ENCODE results near the gene FAM241A. TPM values are rescaled to one million over a fixed set of nuclear protein-coding genes. Genes with fewer than 3 reads are reported as not detected.

The FAM241A gene
- total and polyA plus RNA-seq, 9 of the 15 experiments (the other 6 are each of a cell fraction or from before 2014, with no cell fraction given) = 2.3 to 8.5 (median 5.3) TPM

GRCh38 chr4:112213091-112213490, 67.8 kb downstream of the FAM241A start:
- ChIA-PET POLR2A (no interaction called here), CTCF (ENCODE audit: low intra/inter-chr PET ratio) (interaction anchor here (2.0 kb wide), 1 partner anchor 311 kb away, joined by 9 read pairs; no protein-coding TSS in a partner anchor)
- DNase-seq (ENCODE audit: extremely low read depth in 1 of 4, low spot score in 3 of 4) = peak in 1 of 4 experiments; percentile 25
- no peak overlapping the region for H3K4me2 ChIP-seq (ENCODE audit: insufficient read depth, low read length)
- H2AFZ ChIP-seq (ENCODE audit: low read depth, low read length) = 0 out of 2 replicates have a peak overlapping the region, but pooled peaks have one; percentile 14
- intact Hi-C loops (cut with micrococcal nuclease) = no loop called here
- WGBS (ENCODE audit: insufficient coverage, low coverage, missing lambda C conversion rate) = 25% methylated on average over 2 of the region's 2 CpGs
- no peak overlapping the region for H3K4me3 ChIP-seq
- H3K4me1 ChIP-seq (replicated peaks in 1 of 2; ENCODE audit: control insufficient read depth in 2 of 2, insufficient read depth in 2 of 2, low read length in 2 of 2) = no peaks in the 10 kb centered on the region
- ATAC-seq = peak; percentile 65
- in situ Hi-C loops (cut with MboI) = no loop called here
- H3K9me1 ChIP-seq (ENCODE audit: control insufficient read depth, insufficient read depth, low read length) = no peaks in the 10 kb centered on the region
- no peak overlapping the region; a peak in 1 of 4 replicates for H3K9ac ChIP-seq (ENCODE audit: insufficient read depth in 1 of 2, low read depth in 2 of 2, low read length in 2 of 2)
- no TSS peak for BruUV-seq (replicated peaks)
- no peak for FAIRE-seq
- H3K36me3 ChIP-seq (ENCODE audit: control insufficient read depth, insufficient read depth, low read length) = no peaks in the 10 kb centered on the region
- H3K79me2 ChIP-seq (ENCODE audit: control insufficient read depth, insufficient read depth, low read length) = no peaks in the 10 kb centered on the region
- no peaks in the 10 kb centered on the region for H4K20me1 ChIP-seq (replicated peaks; ENCODE audit: control insufficient read depth, insufficient read depth, low read length)
- H3K27me3 ChIP-seq (ENCODE audit: control insufficient read depth in 2 of 2, insufficient read depth in 2 of 2, low read length in 2 of 2) = no peaks in the 10 kb centered on the region
- no peak overlapping the region for H3K27ac ChIP-seq (ENCODE audit: extremely low read depth, low read depth, low read length)
- no peaks in the 10 kb centered on the region for H3K9me3 ChIP-seq (replicated peaks; ENCODE audit: control insufficient read depth, insufficient read depth, low read depth, low read length)
- TF ChIP-seq ZNF175 (CRISPR knock-in tag; IDR thresholded peaks at IDR 0.05; ENCODE audit: low read depth) (no peak), ZNF609 (CRISPR knock-in tag; IDR thresholded peaks at IDR 0.05; ENCODE audit: borderline replicate concordance) (no peak), TFAM (CRISPR knock-in tag; conservative IDR thresholded peaks at IDR 0.05) (no peak), BCOR (IDR thresholded peaks at IDR 0.05) (no peak), FOXA3 (CRISPR knock-in tag; conservative IDR thresholded peaks at IDR 0.05 in 1 of 2, IDR thresholded peaks at IDR 0.05 in 1 of 2) (no peak), NR2C2 (CRISPR knock-in tag; IDR thresholded peaks at IDR 0.05) (no peak), NR2C2 (tag; IDR thresholded peaks at IDR 0.05) (no peak), ZFX (CRISPR knock-in tag; IDR thresholded peaks at IDR 0.05) (peak; percentile 31; the same call in 1 of the 2 replicates), ZNF583 (CRISPR knock-in tag; IDR thresholded peaks at IDR 0.05) (no peak), RBBP5 (IDR thresholded peaks at IDR 0.05; ENCODE audit: borderline replicate concordance, insufficient read depth, low read length, poor library complexity, severe bottlenecking) (no peak), CHAMP1 (IDR thresholded peaks at IDR 0.05) (no peak), STAT5B (CRISPR knock-in tag; IDR thresholded peaks at IDR 0.05) (no peak)

Data from K562 (cell line).